Smooth muscle cell (in vitro differentiated cells): ENCODE results near the gene CDIPT. TPM values are rescaled to one million over a fixed set of nuclear protein-coding genes. Genes with fewer than 3 reads are reported as not detected.
A peak's percentile ranks its signal among the peaks of the same experiment; 100 is the strongest.

Source experiments
- DNase-seq: peaks from one replicate; lab custom pipeline; 2025; ENCODE audit not compliant: unreplicated experiment; lab: John Stamatoyannopoulos, UW
- H2AFZ ChIP-seq: fragments of 200-600 bp; sonication (generic); 2 replicates; pipeline ENCODE4 v1.6.0; 2016; ENCODE audit warnings: antibody characterized with exemption, low read depth, mild to moderate bottlenecking
- H3F3A ChIP-seq: fragments of 200-600 bp; sonication (generic); 2 replicates; pipeline ENCODE4 v1.6.0; 2017; ENCODE audit warnings: antibody characterized with exemption, low read depth
- H3K27ac ChIP-seq: fragments of 200-600 bp; sonication (generic); 2 replicates; pipeline ENCODE4 v1.5.1; 2016; ENCODE audit warnings: low read depth, mild to moderate bottlenecking
- H3K27me3 ChIP-seq: fragments of 200-600 bp; sonication (generic); 2 replicates; pipeline ENCODE4 v1.6.1; 2016; ENCODE audit warnings: low read depth, mild to moderate bottlenecking
- H3K36me3 ChIP-seq: fragments of 200-600 bp; sonication (generic); 2 replicates; pipeline ENCODE4 v1.5.1; 2016; ENCODE audit warnings: low read depth
- H3K4me1 ChIP-seq: fragments of 200-600 bp; sonication (generic); 2 replicates; pipeline ENCODE4 v1.5.1; 2016; ENCODE audit warnings: low read depth
- H3K4me2 ChIP-seq: fragments of 200-600 bp; sonication (generic); 2 replicates; pipeline ENCODE4 v1.6.0; 2016; ENCODE audit warnings: mild to moderate bottlenecking
- H3K4me3 ChIP-seq: fragments of 200-600 bp; sonication (generic); 2 replicates; pipeline ENCODE4 v1.5.1; 2016; ENCODE audit warnings: mild to moderate bottlenecking
- H3K79me2 ChIP-seq: fragments of 200-600 bp; sonication (generic); 2 replicates; pipeline ENCODE4 v1.6.0; 2016; ENCODE audit warnings: low read depth, mild to moderate bottlenecking
- H3K9ac ChIP-seq: fragments of 200-600 bp; sonication (generic); 2 replicates; pipeline ENCODE4 v1.6.0; 2016; ENCODE audit warnings: low read depth
- H3K9me3 ChIP-seq: fragments of 200-600 bp; sonication (generic); replicated peaks from 2 replicates; pipeline ENCODE4 v1.5.1; 2016; ENCODE audit warnings: low read depth
- H4K20me1 ChIP-seq: fragments of 200-600 bp; sonication (generic); 2 replicates; pipeline ENCODE4 v1.6.0; 2016; ENCODE audit warnings: low read depth
- WGBS: methylation state at CpG from one replicate; pipeline ENCODE4 v1.1.7; 2016; ENCODE audit warnings: low lambda C conversion rate; 5-methylcytosine and 5-hydroxymethylcytosine counted together
- polyA plus RNA-seq: library from polyadenylated mRNA; unstranded; fragments of >200 nt; fragmentation: Nextera tagmentation; extraction: Ambion mirVana; gene quantifications from 2 replicates; pipeline ENCODE4 v1.2.1, GENCODE V29; 2016
- total RNA-seq: library from RNA; depleted of rRNA; stranded (reverse); fragments of >200 nt; gene quantifications from 2 replicates; pipeline ENCODE4 v1.2.3, GENCODE V29; 2014
- TF ChIP-seq, protein P1 (sequence below): fragments of 200-600 bp; sonication (generic); IDR thresholded peaks from 2 replicates; pipeline ENCODE4 v1.5.1; 2017; ENCODE audit warnings: borderline replicate concordance, mild to moderate bottlenecking, antibody characterized with exemption; ENCODE audit not compliant: insufficient read depth, poor library complexity, severe bottlenecking

Gene CDIPT
- total and polyA plus RNA-seq, 2 experiments from 2014 or later: 61.4 to 90.7 TPM

DNA sequence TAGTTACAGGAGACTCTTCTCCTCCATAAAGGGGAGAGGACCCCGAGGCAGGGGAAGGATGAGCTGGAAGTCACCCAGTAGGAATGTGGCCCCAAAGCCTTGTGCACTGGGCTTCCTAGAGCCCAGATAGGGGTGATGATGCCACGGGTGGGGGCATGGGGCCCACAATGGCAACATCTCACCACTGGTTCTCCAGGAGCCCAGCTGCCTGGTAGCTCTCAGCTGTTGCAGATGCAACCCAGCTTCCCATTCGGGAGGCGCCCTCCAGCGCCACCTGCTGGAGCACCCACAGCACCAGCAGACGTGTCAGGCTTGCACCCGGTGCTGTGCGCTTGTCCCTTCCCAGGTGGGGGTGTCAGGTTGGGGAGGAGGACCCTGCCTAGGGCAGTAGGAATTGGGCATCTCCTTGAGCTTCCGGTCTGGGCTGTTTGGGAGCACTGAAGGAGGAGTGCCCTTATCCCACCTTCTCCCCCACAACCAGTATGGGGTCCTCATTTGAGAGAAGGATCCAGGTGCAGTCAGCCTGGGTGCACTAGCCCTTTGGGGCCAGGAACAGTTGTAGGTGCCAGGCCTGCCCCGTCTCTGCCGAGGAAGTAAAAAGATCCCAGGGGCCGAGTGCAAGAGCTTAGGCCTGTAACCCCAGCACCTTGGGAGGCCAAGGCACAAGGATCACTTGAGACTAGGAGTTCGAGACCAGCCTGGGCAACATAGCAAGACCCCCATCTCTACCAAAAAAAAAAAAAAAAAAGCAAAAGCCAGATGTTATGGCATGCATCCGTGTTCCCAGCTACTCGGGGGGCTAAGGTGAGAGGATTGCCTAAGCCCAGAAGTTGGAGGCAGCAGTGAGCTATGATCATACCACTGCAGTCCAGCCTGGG, 14.4 kb downstream of the CDIPT start:
- Histone ChIP-seq H2AFZ (no peak overlapping the region), H3K27ac (no peak overlapping the region), H3K4me3 (no peak overlapping the region), H3K4me1 (no peaks in the 10 kb centered on the region), H4K20me1 (no peaks in the 10 kb centered on the region), H3K9ac (no peak overlapping the region), H3K9me3 (no peaks in the 10 kb centered on the region), H3F3A (no peaks in the 10 kb centered on the region), H3K79me2 (no peaks in the 10 kb centered on the region), H3K27me3 (no peaks in the 10 kb centered on the region), H3K4me2 (no peak overlapping the region), H3K36me3 (no peaks in the 10 kb centered on the region)
- TF ChIP-seq, protein P1, sequence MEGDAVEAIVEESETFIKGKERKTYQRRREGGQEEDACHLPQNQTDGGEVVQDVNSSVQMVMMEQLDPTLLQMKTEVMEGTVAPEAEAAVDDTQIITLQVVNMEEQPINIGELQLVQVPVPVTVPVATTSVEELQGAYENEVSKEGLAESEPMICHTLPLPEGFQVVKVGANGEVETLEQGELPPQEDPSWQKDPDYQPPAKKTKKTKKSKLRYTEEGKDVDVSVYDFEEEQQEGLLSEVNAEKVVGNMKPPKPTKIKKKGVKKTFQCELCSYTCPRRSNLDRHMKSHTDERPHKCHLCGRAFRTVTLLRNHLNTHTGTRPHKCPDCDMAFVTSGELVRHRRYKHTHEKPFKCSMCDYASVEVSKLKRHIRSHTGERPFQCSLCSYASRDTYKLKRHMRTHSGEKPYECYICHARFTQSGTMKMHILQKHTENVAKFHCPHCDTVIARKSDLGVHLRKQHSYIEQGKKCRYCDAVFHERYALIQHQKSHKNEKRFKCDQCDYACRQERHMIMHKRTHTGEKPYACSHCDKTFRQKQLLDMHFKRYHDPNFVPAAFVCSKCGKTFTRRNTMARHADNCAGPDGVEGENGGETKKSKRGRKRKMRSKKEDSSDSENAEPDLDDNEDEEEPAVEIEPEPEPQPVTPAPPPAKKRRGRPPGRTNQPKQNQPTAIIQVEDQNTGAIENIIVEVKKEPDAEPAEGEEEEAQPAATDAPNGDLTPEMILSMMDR: peak; percentile 71
- DNase-seq: no peak
- 53% methylated on average over 15 of the region's 15 CpGs for whole genome bisulfite sequencing

DNA sequence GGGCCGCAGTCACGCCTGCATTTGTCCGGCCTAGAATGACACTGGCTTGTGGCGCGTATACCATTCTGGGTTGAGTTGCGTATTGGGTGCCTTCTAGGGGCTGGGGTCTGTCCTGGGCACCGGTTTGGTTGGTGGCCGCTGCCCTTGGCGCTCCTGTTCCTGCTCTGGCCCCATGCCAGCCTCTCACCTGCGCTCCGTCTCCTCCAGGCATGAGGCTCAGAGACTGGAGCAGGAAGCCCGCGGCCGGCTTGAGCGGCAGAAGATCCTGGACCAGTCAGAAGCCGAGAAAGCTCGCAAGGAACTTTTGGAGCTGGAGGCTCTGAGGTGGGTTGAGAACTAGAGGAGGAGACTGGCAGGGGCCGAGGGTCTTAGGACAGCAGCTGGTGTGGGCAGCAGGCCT, 17.4 kb downstream of the CDIPT start:
- Histone ChIP-seq H3K79me2 (no peaks in the 10 kb centered on the region), H3K9me3 (no peaks in the 10 kb centered on the region), H3K27ac (no peak overlapping the region), H3F3A (no peaks in the 10 kb centered on the region), H3K4me1 (no peaks in the 10 kb centered on the region), H3K9ac (no peak overlapping the region), H3K4me3 (no peak overlapping the region), H3K36me3 (no peaks in the 10 kb centered on the region), H3K4me2 (no peak overlapping the region), H4K20me1 (no peaks in the 10 kb centered on the region), H3K27me3 (no peaks in the 10 kb centered on the region), H2AFZ (no peak overlapping the region)
- TF ChIP-seq, protein P1: no peak
- DNase-seq: no peak
- WGBS: 97% methylated on average over 18 of the region's 18 CpGs

DNA sequence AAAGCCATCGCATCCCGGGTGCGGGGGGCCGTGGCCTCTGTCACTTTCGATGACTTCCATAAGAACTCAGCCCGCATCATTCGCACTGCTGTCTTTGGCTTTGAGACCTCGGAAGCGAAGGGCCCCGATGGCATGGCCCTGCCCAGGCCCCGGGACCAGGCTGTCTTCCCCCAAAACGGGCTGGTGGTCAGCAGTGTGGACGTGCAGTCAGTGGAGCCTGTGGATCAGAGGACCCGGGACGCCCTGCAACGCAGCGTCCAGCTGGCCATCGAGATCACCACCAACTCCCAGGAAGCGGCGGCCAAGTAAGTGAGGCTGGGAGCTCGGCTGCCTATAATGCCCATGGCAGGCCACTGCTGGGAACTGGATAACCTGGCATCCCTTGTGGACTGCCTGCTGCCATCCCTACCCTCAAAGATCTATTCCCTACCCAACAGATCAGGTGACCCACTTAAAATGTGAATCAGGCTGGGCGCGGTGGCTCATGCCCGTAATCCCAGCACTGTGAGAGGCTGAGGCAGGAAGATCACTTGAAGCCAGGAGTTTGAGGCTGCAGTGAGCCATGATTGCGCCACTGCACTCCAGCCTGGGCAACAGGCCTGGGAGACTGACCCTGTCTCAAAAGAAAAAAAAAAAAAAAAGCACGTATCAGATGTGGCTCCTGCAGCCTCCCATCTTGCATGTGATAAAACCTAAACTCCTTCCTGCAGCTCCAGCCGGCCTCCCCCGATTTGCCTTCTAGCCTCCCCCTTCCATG, 18.3 kb downstream of the CDIPT start:
- no peaks in the 10 kb centered on the region for H3K27me3 ChIP-seq
- H3K79me2 ChIP-seq: no peaks in the 10 kb centered on the region
- no peak overlapping the region for H2AFZ ChIP-seq
- no peaks in the 10 kb centered on the region for H3F3A ChIP-seq
- DNase-seq: no peak
- H3K4me1 ChIP-seq: no peaks in the 10 kb centered on the region
- no peak overlapping the region for H3K9ac ChIP-seq
- TF ChIP-seq, protein P1: no peak
- no peaks in the 10 kb centered on the region for H3K9me3 ChIP-seq
- H3K27ac ChIP-seq: no peak overlapping the region
- no peak overlapping the region for H3K4me2 ChIP-seq
- no peaks in the 10 kb centered on the region for H4K20me1 ChIP-seq
- WGBS: 95% methylated on average over 28 of the region's 28 CpGs
- H3K36me3 ChIP-seq: no peaks in the 10 kb centered on the region
- no peak overlapping the region for H3K4me3 ChIP-seq
